Measurements from ENCODE around the gene CCSER2.
A peak's percentile ranks its signal among the peaks of the same experiment; 100 is the strongest.
"Not testable (repeated sequence)": the region's sequence is repeated elsewhere in the genome, so short reads cannot be mapped to it uniquely, and the experiment has no call there.

Gene CCSER2

DNA sequence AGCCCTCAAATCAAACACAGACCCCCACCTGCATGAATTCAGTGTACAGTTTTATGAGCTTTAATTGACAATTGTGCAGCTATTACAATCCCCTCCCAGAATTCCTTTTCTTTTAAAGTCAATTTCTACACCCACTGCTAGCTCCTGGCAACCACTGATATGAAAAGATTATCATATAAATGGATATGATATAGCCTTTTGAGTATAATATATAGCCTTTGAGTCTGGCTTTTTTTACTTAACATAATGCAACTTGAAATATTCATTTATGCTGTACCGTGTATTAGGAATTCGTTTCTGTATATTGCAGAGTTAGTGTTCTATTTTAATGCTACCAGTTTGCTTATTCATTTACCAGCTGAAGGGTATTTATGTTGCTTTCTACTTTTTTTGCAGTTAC lies 127.7 kb downstream of the CCSER2 start:
- DNase-seq (ENCODE audit: low spot score): no peak

DNA sequence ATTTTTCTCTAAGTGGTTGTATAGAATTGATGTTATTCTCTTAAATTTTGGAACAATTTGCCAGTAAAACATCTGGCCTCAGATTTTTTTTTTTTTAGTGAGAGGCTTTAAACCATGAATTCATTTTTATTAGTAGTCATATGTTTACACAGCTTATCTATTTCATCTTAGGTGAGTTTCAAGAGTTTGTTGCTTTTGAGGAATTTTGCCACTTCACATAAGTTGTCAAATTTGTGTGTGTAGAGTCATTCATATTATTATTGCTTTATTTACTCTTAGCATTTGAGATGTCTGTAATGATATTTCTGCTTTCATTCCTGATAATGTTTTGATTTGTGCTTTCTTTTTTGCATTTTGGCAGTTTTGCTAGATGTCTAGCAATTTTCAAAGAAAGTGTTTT lies 132.1 kb downstream of the CCSER2 start:
- DNase-seq (ENCODE audit: low spot score): no peak

- peak; percentile 9 for DNase-seq (ENCODE audit: low spot score)
Measured at GRCh38 chr10:84469470-84469869, 141.1 kb downstream of the CCSER2 start.

DNA sequence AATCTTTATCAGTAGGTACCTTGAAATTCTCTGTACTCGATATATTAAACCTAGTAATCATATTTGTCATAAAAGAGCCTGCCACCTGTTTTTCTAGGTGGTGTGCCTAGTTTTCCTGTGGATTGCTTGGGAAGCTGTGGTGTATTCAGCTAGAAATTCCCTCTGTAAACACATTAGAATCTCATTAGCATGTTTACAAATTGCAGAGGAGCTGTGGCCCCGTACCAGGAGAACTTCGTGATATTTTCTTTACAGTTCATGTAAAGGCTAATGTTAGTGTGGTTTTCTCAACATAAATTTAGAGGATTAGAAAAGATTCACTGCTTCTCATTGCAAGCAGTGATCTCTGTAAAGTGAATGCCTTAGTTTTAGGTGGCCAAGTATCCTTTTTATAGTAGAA lies 144.7 kb downstream of the CCSER2 start:
- no peak for DNase-seq (ENCODE audit: low spot score)

GRCh38 chr10:84477398-84478128 lies 149.2 kb downstream of the CCSER2 start:
- DNase-seq (ENCODE audit: low spot score): no peak

- DNase-seq (ENCODE audit: low spot score): no peak
Measured at GRCh38 chr10:84478151-84478550, 149.8 kb downstream of the CCSER2 start.

- no peak for DNase-seq (ENCODE audit: low spot score)
Measured at GRCh38 chr10:84478679-84479078, 150.3 kb downstream of the CCSER2 start.

DNA sequence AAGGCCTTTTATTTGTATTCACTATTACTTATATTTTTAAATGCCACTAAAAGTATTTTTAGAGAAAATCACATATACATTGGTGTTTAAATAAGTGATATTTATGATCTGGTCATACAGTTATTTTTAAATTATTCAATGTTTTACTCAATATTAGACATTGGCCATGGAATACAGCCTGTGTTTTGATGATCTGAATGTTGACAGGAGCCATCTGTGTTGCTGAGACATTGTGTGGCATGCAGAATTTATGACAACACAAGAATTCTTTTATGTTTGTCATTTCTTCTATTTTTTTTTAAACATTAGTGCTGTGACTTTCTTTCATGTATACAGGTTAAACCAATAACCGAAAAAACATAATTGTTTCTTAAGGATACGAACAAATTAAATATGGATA lies 156.2 kb downstream of the CCSER2 start:
- no peak for DNase-seq (ENCODE audit: low spot score)

- DNase-seq (ENCODE audit: low spot score): no peak
Measured at GRCh38 chr10:84493361-84493760, 165.0 kb downstream of the CCSER2 start.

GRCh38 chr10:84493951-84494848 lies 165.8 kb downstream of the CCSER2 start:
- peak; percentile 22 for DNase-seq (ENCODE audit: low spot score)

- DNase-seq (ENCODE audit: low spot score): no peak
Measured at GRCh38 chr10:84494849-84495180, 166.4 kb downstream of the CCSER2 start.

DNA sequence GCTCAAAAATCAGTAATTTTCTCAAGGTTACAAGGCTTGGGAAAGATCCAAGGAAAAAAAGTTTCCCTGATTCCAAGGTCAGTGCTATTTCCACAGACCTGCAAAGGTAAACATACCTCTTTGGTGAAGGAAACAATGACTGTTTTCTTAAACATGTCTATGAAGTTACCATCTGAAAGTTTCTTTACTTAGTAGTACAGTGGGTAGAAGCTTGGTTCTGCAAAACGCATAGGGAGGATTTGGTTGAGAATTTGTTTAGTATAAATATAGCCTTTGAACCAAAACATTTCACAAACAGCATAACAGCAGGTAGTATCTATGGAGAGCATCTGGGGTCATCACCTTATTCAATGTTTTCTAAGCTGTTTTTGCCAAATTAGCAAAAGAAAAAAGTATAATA lies 169.6 kb downstream of the CCSER2 start:
- DNase-seq (ENCODE audit: low spot score): no peak

GRCh38 chr10:84499039-84499438 lies 170.7 kb downstream of the CCSER2 start:
- DNase-seq (ENCODE audit: low spot score): not testable (repeated sequence)

DNA sequence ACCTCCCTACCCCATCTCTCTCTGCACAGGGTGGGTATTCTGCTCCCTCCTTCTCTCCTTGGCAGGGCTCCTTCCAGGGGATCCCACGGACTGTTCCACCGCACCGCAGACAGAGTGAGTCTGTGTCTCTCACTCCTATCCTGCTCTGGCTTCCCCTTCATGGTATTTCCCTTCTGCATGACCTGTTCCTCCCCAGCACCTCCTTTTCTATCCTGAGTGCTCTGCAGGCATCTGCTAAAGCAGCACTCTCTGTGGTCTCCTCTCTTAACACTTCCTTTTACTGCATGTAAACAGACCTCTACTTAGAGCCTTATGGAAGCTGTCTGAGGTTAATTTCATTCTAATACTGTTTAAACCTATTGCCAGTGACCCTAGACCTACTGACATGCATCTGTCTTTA lies 171.5 kb downstream of the CCSER2 start:
- DNase-seq (ENCODE audit: low spot score): no peak

- no peak for DNase-seq (ENCODE audit: low spot score)
Measured at GRCh38 chr10:84510121-84510520, 181.7 kb downstream of the CCSER2 start.

- DNase-seq (ENCODE audit: low spot score): no peak
Measured at GRCh38 chr10:84511106-84511505, 182.7 kb downstream of the CCSER2 start.

DNA sequence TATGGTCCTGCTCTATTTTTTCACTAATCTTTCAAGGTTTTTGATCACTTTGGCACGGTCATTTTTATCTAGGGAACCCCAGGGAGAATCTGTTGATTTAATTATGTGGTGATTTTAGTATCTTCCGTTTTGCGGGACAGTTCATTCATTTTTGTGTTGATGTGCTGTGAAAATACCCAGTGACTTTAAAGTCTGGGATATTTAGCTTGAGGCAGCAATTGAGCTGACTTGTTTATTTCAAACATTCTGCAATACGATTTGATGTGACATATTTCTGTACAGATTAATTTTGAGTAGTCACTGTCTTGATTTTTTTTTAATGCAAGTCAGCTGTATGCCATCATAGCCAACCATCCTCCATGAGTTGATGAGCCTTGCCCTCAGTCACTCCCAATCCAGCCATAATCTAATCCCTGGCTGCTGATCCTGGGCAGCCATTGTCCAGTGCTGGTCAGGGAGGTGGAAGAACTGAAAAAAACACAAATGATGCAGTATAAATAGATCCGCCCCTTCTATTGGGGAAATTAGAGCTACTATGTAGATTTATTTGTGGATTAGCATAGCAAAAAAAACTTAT lies 183.4 kb downstream of the CCSER2 start:
- DNase-seq (ENCODE audit: low spot score): no peak

DNA sequence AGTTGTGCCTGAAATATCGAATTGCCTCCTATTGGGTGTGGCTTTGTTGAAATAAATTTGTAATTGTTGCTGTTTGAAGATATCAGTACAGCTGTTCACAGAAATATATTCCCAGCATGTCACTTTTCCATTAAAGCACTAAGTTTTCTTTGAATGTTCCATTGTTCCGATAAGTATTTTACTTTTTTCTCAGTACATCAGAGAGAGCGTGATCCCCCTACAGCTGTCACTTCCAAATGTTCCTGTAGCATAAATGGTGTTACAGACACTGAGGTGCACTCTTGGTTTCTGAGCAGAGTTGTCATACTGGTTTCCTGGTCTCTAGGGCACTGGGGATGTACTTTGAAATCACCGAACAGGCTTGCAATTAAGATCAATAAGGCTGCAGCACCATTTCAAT lies 189.2 kb downstream of the CCSER2 start:
- no peak for DNase-seq (ENCODE audit: low spot score)

DNA sequence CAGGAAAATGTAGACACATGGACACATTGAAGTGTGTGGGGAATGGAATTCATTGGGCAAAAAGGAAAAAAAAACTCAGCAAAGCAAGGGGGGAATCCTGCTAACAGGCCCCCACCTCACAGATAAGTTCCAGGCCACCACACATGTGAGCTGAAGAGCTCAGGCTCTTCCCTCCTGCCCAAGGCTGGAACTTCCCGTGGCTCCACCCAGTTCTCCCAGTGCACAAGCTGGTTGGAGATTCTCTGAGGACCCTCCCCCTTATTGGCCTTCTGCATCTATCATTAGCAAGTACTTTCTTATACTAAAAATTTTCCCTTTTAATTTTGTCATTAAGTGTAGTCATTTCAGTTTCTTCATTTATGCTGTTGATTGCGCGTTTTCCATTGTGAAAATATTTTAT lies 190.8 kb downstream of the CCSER2 start:
- no peak for DNase-seq (ENCODE audit: low spot score)

DNA sequence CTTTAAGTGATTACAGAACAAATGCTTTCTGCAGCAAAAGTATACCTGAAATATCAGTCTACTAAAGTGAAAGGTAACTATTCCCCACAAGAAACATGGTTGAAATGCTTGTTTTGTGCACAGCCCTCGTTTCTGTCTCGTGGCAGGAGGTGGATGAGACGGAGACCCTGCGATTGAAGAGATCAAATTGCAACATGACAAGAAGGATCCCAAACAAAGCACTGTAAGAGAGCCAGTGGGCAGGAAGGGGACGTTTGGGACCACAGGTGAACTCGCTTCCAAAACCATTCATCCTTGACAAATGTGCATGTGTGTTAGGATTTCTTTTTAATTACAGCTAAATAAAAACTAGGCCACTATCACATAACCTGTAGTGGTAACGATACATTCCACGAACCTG lies 192.6 kb downstream of the CCSER2 start:
- DNase-seq (ENCODE audit: low spot score): no peak

- DNase-seq (ENCODE audit: low spot score): no peak
Measured at GRCh38 chr10:84521468-84521867, 193.1 kb downstream of the CCSER2 start.

GRCh38 chr10:84522612-84523462 lies 194.4 kb downstream of the CCSER2 start:
- DNase-seq (ENCODE audit: low spot score): no peak
